SU-DHL-6 (cell line): ENCODE results near the gene DDN.

ENCODE experiments used
- EZH2phosphoT487 ChIP-seq: fragments of 200-600 bp; sonication (generic), shearing (Covaris generic); conservative IDR thresholded peaks from 2 replicates; pipeline ENCODE4 v1.6.1; 2018; ENCODE audit warnings: mild to moderate bottlenecking, antibody characterized with exemption, low read length, moderate library complexity, mixed read lengths
- TF ChIP-seq, protein P1 (sequence below): fragments of 200-600 bp; sonication (generic); IDR thresholded peaks from one replicate; pipeline ENCODE4 v1.5.1; 2017; ENCODE audit warnings: antibody characterized with exemption, mild to moderate bottlenecking, low read length, moderate library complexity; ENCODE audit not compliant: insufficient read depth, poor library complexity, severe bottlenecking

DNA sequence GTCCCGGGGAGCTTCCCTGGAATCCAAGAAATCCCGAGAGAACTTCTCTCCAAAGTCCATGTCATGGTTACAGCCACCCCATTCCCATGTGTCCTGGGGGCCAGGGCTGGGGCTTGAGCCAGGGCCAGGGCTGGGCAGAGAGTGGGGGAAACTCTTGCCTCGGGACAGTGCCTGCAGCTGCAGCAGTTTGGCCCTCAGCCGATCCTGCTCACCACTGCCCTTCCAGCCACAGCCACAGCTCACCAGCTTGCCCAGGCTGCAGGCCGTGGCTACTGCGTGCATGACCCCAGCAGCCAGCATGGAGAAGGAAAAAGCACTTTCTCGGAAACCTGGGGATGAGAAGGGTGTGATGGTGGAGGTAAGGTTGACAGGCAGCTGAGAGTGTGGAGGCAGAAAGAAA is 31.2 kb downstream of the DDN start:
- TF ChIP-seq, protein P1, sequence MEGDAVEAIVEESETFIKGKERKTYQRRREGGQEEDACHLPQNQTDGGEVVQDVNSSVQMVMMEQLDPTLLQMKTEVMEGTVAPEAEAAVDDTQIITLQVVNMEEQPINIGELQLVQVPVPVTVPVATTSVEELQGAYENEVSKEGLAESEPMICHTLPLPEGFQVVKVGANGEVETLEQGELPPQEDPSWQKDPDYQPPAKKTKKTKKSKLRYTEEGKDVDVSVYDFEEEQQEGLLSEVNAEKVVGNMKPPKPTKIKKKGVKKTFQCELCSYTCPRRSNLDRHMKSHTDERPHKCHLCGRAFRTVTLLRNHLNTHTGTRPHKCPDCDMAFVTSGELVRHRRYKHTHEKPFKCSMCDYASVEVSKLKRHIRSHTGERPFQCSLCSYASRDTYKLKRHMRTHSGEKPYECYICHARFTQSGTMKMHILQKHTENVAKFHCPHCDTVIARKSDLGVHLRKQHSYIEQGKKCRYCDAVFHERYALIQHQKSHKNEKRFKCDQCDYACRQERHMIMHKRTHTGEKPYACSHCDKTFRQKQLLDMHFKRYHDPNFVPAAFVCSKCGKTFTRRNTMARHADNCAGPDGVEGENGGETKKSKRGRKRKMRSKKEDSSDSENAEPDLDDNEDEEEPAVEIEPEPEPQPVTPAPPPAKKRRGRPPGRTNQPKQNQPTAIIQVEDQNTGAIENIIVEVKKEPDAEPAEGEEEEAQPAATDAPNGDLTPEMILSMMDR = no peak
- no peak for TF ChIP-seq EZH2phosphoT487
